GM21381 (cell line): ENCODE measurements around the gene GHDC.
"Not testable (repeated sequence)": the region's sequence is repeated elsewhere in the genome, so short reads cannot be mapped to it uniquely, and the experiment has no call there.

Source experiments
- ATAC-seq: cut with Tn5 transposase; IDR thresholded peaks from one replicate; pipeline ENCODE4 v1.9.1; 2021; ENCODE audit warnings: mild to moderate bottlenecking, moderate library complexity; ENCODE audit not compliant: unreplicated experiment

GHDC gene

GRCh38 chr17:42206153-42206612 lies 11.9 kb upstream of the GHDC start:
- not testable (repeated sequence) for ATAC-seq

- no peak for ATAC-seq
These were observed 9.1 kb upstream of the GHDC start for GRCh38 chr17:42203354-42203753.

DNA sequence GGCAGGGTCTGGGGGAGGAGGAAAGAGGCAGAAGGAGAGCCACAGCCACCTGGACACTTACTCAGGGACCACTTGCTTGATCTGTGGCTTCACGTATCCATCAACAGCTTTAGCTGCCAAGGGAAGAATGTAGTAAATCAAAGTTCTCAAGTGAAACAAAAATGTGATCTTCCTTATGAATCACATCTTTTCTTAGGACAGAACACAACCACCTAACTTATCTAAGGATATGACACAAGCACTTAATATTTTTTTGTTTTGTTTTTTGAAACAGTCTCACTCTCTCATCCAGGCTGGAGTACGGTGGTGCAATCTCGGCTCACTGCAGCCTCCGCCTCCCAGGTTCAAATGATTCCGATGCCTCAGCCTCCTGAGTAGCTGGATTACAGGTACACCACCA lies 8.4 kb upstream of the GHDC start:
- no peak for ATAC-seq

GRCh38 chr17:42202159-42202558 lies 7.9 kb upstream of the GHDC start:
- ATAC-seq = no peak

- ATAC-seq = no peak
These were observed 7.1 kb upstream of the GHDC start for GRCh38 chr17:42201458-42201772.

- ATAC-seq = no peak
These were observed 6.6 kb upstream of the GHDC start for GRCh38 chr17:42200706-42201457.

- no peak for ATAC-seq
These were observed 5.2 kb upstream of the GHDC start for GRCh38 chr17:42199416-42200011.

DNA sequence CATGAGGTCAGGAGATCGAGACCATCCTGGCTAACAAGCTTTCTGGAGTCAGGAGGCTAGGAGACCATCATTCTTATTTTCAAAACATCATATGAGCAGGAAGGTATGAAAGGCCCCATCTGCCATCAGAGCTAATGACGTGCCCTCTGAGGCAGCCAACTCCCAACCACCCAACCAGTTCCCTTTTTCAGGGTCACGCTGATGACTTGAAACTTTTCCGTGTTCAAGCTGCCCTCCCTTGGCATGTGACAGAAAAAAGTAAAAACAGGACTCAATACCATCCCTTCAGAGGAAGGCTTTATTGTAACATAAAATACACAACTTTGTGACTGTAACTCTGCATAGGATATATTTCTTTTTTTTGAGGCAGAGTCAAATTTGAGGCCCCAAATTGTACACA lies 4.6 kb upstream of the GHDC start:
- no peak for ATAC-seq

GRCh38 chr17:42197564-42198156 lies 3.4 kb upstream of the GHDC start:
- ATAC-seq = no peak

DNA sequence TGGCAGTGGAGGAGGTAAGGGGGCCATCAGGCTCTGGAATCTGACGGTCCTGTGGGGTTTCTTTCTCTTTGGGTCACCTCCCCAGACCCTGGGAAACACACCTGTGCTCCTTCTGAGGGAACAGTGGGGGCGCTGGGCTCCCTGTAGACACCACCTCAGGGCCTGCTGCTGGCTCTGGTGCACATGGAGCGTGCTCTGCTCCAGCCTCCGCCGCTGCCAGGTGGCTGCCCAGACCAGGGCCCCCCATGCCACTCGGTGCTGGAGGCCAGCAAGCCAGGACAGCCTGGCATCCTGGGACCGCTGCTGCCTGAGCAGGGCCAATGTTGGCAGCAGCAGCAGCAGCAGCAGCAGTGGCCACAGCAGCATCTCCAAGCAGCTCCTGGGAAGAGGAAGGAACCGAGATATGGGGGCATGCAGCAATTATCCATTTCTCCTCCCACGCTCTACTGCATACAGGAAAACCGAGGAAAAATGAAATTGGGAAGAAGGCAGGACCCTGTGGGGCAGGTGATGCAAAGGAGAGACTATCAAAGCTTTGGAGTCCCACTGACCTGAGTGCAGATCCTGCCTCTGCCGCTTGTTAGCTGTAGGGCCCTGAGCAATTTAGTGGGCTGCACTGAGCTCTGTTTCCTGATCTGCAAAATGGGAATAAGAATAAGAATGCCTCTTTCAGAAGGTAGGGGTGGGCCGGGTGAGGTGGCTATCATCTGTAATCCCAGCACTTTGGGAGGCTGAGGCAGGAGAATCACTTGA lies 902 bp downstream of the GHDC start:
- no peak for ATAC-seq

DNA sequence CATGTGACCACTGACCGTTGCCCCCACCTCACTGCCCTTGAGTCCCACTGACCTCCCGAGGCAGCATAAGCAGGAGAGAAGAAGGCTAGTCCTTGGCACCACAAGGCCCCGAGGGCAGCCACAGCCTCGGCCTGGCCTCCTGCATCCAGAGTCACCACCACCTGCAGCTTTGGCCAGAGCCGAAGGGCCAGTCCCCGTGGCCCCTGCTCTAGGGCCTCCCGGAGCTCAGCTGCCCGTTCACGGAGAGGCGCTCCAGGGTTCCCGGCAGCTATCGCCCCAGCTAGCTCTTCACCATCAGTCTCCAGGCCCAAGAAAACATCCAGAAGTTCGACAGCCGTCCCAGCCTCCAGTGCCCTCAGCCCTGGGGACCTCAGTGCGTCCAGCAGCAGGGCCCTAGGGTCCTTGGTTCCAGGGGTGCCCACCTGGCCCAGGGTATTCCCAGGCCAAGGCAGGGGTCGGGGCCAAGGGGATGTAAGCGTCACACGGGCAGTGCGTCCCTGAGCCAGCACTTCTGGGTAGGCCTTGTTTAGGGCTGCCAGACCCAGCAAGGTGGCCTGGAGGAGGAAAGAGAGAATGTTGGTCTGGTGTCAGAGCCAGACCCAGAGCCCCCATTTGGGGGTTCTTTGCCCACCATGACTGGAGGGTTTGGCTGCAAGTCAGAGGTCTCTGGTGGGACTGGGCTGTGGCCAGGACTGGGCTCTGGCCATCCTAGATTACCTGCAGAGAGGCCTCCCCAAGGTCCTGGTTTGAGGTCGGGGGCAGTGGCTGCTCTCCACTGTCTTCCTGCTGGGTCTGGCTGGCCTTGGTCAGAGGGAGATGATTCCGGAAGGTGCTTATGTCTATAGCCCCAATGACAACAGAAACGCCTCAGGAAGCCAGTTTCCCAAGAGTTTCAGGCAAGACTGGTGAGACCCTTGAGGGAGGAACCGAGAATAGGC lies 1.8 kb downstream of the GHDC start:
- no peak for ATAC-seq

DNA sequence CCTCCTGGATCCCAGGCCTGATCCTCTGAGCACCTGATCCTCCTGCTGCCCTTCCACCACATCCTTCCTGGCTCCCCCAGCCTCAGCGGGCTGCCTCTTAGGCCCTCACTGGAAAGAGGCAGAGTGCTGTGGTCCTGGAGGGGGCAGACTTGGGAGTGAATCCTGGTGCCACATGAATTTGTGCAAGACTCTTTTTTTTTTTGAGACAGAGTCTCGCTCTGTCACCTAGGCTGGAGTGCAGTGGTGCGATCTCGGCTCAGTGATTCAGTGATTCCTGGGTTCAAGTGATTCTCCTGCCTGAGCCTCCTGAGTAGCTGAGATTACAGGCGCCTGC lies 3.1 kb downstream of the GHDC start:
- no peak for ATAC-seq

GRCh38 chr17:42190491-42191274 lies 3.6 kb downstream of the GHDC start:
- no peak for ATAC-seq

DNA sequence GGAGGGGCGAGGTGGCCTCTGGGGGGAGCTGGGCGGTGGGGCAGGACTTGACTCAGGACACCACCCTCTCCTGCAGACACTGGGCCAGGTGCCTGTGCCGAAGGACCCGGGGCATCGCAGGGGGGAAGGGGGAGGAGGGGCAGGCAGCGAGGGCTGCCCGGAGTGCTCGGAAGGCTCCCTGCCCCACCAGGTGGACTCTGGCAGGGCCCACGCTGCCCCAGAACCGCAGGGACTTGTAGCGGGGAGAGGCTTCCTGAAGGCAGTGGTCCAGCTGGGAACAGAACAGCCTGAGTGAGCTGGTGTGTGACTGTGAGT lies 4.7 kb downstream of the GHDC start:
- no peak for ATAC-seq

DNA sequence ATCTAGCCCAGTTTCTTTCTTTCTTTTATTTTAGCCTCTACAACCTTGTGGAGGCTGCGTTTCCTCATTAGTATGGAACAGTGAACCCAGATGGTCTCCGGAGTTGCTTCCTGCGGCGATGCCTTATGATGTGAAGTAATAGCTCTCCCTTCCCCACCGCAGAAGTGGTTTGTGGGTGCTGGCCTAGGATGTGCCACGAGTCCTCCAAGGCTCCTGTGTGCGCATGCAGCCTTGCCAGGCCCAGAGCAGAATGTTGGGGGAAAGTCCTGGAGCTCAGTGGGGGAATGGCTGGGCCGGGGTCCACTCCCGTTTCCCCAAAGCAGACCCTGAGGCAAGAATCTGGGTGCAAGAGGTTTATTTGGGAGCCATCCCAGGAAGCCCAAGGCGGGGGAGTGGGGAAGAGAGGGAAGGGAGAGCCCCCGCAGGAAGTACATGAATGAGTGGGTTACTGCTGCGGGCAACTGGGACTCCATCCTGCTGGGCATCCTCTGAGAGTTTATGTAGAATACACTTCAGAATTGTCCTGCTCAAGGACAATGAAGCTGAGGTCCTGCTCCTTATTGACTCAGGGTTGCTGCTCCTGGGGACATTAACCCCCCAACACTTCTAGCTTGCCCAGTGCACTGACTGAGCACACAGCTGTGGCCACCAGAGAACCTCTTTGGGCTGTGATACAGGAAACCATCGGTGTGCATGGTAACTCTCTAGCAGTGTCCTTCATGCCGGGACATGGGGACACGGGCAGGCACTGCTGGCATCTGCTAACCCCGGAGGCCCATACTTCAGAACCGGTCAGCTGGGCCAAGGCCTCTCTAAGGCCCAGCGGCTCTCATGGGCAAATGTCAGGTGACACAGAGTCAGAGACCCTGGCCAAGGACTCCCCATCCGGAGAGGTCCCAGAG lies 5.3 kb downstream of the GHDC start:
- ATAC-seq = no peak

DNA sequence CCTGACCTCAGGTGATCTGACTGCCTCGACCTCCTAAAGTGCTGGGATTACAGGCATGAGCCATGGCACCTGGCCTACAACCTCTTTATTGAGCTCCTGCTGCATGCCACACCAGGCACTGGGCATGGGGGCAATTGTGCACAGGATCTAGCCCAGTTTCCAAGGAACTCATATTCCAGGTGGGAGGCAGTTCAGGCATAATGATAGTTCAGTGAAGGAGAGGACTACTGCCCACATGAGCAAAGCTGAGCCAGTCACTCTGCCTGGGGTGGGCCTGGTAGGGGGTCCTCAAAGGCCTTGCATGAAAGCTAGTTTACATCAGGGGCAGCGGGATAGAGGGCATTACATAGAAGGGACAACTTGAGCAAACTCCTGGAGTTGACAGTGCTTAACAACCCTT lies 6.5 kb downstream of the GHDC start:
- no peak for ATAC-seq

- ATAC-seq = not testable (repeated sequence)
These were observed 8.1 kb downstream of the GHDC start for GRCh38 chr17:42186191-42186590.

DNA sequence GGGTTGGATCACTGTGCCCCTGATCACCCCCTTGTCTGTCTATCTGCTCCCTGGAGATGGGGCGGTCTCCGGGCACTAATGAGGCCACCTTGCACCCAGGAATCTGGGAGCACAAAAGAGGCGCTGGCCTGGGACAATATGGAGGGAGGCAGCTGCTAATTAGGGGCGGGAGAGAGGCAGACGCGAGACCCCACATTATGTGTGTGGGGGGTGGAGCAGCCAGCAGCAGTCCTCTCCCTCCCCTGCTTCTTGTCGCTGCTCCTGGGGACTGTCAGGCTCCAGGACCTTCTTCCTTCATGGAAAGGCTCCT lies 8.7 kb downstream of the GHDC start:
- ATAC-seq = no peak
